T-helper 9 cell (primary cell): ENCODE results near the gene PCSK5.

Experiments used
- DNase-seq: peaks from one replicate; pipeline ENCODE4 v3.0.0-alpha.2; 2020

PCSK5 gene

DNA sequence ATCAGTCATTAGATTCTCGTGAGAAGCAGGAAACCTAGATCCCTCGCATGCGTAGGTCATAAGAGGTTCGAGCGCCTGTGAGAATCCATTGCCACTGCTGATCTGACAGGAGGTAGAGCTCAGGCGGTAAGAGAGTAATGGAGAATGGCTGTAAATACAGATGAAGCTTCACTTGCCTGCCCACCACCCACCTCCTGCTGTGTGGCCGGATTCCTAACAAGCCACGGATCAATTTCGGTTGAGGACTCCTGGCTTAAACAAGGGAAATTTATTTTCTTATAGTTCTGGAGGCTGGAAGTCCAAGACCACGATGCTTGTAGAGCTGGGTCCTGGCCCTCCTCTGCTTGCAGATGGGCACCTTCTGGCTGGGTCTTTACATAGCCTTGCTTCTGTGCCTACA lies 200.4 kb downstream of the PCSK5 start:
- no peak for DNase-seq

- DNase-seq, result no peak
These were observed 202.1 kb downstream of the PCSK5 start for GRCh38 chr9:76092572-76092971.

- DNase-seq, result no peak
These were observed 205.1 kb downstream of the PCSK5 start for GRCh38 chr9:76095585-76095984.

DNA sequence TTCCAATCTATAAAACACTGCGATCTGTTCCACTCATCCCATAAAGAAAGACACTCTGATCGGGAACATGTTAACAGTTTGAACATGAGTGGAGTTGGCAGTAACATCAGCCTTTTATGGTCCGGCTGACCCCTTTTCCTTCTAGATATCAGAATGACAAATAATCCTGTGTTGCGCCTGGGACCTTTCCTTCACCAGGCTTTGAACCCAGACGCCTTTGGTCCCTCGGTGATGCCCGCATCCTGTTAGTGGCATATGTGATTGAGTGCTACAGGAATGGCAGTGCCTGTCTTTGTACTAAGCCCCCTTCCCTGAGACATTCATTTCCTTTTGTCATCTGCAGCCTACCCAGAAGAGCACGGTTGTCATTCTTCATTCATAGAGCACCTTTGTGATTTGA lies 209.0 kb downstream of the PCSK5 start:
- DNase-seq, result no peak

DNA sequence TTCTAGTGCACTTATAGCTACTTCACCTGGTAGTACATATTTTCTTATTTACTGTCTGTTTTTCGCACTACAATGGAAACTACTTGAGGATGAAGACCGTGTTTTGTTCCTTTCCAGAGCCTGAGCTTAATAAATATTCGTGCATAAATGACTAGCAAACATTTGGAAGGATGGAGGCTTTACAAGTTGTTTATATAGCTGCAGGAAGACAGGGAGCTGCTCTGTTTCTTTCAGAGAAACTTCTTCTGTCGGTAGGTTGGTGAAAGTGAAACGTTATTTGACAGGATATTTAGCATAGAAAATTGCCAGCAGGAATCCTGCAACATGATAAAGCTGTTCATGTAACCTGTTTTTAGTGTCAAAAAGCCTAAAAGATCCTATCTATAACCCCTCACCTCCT lies 210.6 kb downstream of the PCSK5 start:
- no peak for DNase-seq

GRCh38 chr9:76101491-76101890 lies 211.0 kb downstream of the PCSK5 start:
- DNase-seq, result no peak

DNA sequence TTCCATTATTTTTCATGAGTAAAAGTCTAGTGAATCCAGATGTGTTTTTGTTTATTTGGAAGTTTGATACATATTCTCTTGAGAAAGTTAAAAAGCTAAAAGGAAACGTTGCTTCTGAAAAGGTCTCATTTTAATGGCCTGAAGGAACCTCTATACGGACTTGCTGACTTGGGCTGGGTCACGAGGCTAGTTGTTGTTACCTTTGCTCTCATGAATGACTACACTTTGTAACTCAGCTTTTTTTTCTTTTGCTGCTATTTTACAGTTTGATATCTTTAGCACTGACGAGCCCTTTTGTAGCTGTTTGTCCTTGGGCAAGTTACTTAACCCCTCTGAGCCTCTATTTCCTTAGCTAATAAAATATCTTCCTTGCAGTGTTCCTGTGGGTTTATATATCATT lies 211.5 kb downstream of the PCSK5 start:
- DNase-seq, result no peak

GRCh38 chr9:76103531-76104315 lies 213.2 kb downstream of the PCSK5 start:
- DNase-seq, result no peak

- DNase-seq, result no peak
These were observed 217.0 kb downstream of the PCSK5 start for GRCh38 chr9:76107482-76107881.

GRCh38 chr9:76109953-76110352 lies 219.5 kb downstream of the PCSK5 start:
- no peak for DNase-seq

DNA sequence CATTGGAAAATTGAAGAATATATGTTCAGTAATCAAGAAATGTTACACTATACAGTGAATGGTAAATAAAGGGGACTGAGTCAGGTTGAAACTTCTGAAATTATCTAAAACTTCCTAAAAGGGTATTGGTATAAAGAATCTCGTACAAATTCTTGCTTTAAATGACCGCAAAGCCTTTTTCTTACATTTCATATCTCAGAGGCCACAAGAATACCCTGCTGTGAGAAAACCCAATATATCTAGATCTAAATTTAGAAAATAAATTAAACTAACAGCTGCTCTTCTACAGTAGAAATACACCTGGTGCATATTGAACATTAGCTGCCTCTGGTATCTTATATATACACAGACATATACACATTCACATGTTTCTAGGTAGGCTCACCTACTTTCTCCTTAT lies 221.7 kb downstream of the PCSK5 start:
- DNase-seq, result no peak

- no peak for DNase-seq
These were observed 223.7 kb downstream of the PCSK5 start for GRCh38 chr9:76114144-76114543.

DNA sequence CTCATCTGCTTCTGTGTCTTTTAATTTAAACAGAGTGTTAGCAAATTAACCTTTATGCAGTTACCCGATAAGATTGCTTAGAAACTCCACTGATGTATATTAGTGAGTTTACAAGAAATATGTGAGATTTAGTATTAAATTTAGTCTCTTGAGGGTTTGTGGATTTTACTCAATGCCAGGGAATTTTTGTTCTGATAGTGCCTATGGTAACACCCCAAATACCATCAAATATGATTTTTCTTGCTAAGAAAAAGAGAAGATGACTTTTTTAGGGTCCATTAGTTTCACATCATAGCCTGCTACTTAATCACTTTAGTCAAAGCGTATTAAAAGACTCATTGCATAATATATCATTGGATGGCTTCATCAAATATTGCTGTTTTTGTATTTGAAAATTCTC lies 224.9 kb downstream of the PCSK5 start:
- no peak for DNase-seq

DNA sequence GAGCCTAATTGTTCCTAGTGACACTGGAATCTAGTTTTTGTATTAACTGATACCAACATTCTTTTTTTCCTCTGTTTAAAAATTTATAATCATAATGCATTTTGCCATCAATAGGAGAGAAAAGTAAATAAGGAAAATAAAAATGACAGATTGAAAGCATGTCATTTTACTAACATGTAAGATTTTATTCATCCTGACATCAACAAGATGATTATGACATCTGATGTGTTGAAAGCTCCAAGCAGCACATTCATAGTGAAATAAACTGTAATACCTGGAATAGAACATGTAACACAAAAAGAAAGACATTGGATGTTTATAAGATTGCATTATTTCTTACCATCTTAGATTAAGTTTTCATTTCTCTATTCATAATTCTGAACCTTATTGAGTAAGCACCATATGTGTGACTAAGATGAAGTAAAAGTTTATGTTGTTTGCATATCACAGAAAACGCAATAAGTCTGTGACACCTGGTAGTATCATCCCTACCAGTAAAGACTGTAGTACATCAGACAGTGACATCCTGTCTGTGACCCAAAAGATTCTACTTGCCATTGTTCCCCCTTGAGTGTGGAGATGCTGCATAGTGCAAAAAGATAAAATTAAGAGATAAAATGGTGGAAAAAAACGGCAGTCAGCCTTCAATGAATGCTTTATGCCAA lies 225.6 kb downstream of the PCSK5 start:
- DNase-seq, result no peak

- DNase-seq, result no peak
These were observed 226.4 kb downstream of the PCSK5 start for GRCh38 chr9:76116913-76117312.

DNA sequence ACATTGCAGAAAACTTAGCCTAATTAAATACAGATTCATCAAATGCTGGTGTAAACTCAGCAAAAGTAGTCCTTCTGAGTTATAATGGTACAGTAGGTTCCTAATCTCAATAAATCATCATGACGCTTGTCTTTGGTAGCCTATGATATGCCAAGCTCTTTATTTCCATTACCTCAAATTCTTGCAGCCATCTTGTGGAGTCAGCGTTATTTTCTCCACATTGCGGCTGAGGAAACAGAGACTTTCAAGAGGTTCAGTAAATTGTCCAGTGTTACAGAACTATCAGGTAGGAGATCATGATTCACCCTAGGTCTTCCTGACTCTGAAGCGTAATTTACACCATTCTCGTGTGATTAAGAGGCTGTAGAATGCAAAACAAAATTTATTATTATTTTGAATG lies 237.2 kb downstream of the PCSK5 start:
- no peak for DNase-seq

DNA sequence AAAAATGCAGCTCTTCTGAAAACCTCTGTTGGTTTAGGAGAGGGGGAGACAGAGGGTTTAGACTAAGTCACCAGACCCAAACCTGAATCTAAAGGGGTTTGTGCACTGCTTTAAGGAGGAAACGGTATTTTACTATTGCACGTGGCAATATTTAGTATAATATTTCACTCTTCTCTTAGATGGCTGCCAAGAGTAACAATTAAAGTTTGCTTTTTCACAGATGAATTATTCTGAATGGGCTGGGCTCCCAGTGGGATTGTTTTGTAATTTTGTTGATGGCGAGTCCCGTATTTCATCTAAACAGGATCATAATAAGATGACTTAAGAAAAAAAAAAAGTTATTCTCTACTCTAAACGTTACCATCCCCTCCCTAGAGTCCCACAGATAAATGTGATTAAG lies 245.4 kb downstream of the PCSK5 start:
- DNase-seq, result no peak

GRCh38 chr9:76136986-76137385 lies 246.5 kb downstream of the PCSK5 start:
- no peak for DNase-seq

- DNase-seq, result no peak
These were observed 247.5 kb downstream of the PCSK5 start for GRCh38 chr9:76137931-76138330.

DNA sequence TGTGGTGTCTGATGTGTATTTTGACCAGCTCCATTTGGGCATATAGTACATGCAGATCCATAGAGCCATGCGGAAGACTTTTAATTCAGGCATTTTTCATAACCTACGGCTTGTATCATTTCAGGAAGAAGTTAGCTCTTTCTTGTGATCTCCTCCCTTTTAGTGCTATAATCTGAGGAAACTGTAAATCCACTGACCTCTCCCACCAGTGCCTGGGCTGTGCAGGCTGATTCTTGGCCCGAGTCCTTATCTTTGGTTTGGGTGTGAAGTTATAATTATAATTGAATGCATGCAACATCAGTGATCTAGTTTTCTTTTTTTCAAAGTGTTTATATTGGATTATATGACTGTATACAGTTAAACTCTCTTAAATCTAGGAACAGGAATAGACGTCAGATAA lies 247.9 kb downstream of the PCSK5 start:
- DNase-seq, result no peak

DNA sequence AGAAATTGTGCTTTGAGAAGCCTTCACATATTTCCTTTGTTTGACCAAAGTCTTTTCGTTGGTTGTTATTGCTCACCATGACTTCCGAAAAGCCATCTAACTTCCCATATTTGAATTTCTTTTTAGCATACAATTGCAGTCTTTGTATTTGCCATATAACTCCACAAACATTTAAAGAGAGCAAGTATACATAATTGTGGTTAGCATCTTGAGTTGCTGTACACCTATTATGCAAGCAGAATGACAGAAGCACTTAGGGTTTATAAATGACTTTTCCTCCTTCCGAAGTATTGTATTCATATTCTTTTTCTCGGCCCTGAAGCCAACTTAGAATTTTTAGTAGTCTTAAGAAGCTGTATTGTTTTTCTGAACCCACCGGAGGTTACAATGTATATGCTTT lies 253.4 kb downstream of the PCSK5 start:
- DNase-seq, result no peak

GRCh38 chr9:76150013-76150412 lies 259.5 kb downstream of the PCSK5 start:
- no peak for DNase-seq

DNA sequence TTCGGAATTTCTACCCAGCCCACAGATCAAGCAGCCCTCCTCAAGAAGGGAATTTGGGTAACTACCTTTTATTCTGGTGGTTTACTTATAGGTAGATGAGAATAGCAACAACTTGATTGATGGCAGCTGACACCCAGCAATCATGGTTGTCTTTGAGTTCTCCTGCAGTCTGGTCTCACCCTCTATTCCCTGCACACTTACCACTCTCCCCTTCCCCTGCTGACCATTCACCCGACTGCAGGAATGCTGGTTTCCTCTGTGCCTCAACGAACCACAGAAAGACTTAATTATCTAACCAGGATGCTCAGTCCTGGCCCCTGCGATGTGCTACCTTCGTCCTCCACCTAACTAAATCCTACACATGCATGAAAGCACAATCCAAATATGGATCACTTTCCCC lies 260.8 kb downstream of the PCSK5 start:
- DNase-seq, result no peak

- DNase-seq, result no peak
These were observed 262.9 kb downstream of the PCSK5 start for GRCh38 chr9:76153339-76153738.
